SK-N-SH treated with all-trans-retinoic acid at 6 μM for 48 hours (cell line): ENCODE data around the gene ASF1B.

Experiments
- ATAC-seq: fragments of 200-7000 bp; cut with Tn5 transposase; 3 replicates; pipeline ENCODE4 v1.9.1; 2020; ENCODE audit warnings: mild to moderate bottlenecking, moderate library complexity
- ARNTL ChIP-seq: fragments of 450-650 bp; formaldehyde crosslinking; IDR thresholded peaks from 2 replicates; pipeline ENCODE4 v1.5.0; 2020; ENCODE audit warnings: low read depth, mild to moderate bottlenecking, moderate library complexity, borderline replicate concordance
- BACH2 ChIP-seq: fragments of 250-450 bp; sonication (Bioruptor Pico); IDR thresholded peaks from 2 replicates; pipeline ENCODE4 v1.9.0; 2021; ENCODE audit warnings: mild to moderate bottlenecking, borderline replicate concordance
- CSDC2 ChIP-seq: fragments of 250-450 bp; sonication (Bioruptor Pico); IDR thresholded peaks from 2 replicates; pipeline ENCODE4 v1.5.0; 2020; ENCODE audit warnings: mild to moderate bottlenecking, moderate library complexity
- ESRRG ChIP-seq: fragments of 250-450 bp; sonication (Bioruptor Pico); IDR thresholded peaks from 2 replicates; pipeline ENCODE4 v1.6.1; 2021; ENCODE audit warnings: mild to moderate bottlenecking
- GLIS3 ChIP-seq: fragments of 250-450 bp; sonication (Bioruptor Pico); IDR thresholded peaks from 2 replicates; pipeline ENCODE4 v1.5.0; 2020; ENCODE audit warnings: mild to moderate bottlenecking, moderate library complexity
- ISL1 ChIP-seq: fragments of 250-450 bp; sonication (Bioruptor Pico); IDR thresholded peaks from 2 replicates; pipeline ENCODE4 v2.1.2; 2022; ENCODE audit warnings: mild to moderate bottlenecking, moderate library complexity
- OSR1 ChIP-seq: fragments of 250-450 bp; sonication (Bioruptor Pico); IDR thresholded peaks from 2 replicates; pipeline ENCODE4 v1.8.0; 2022; ENCODE audit warnings: moderate library complexity, mild to moderate bottlenecking, inconsistent platforms
- PPARA ChIP-seq: fragments of 250-450 bp; sonication (Bioruptor Pico); IDR thresholded peaks from 2 replicates; pipeline ENCODE4 v1.5.0; 2020; ENCODE audit warnings: mild to moderate bottlenecking, borderline replicate concordance
- RARB ChIP-seq: fragments of 250-450 bp; sonication (Bioruptor Pico); IDR thresholded peaks from 2 replicates; pipeline ENCODE4 v1.8.0; 2021; ENCODE audit warnings: mild to moderate bottlenecking, moderate library complexity
- SNAI2 ChIP-seq: fragments of 250-450 bp; sonication (Bioruptor Pico); IDR thresholded peaks from 2 replicates; pipeline ENCODE4 v1.5.0; 2020; ENCODE audit warnings: mild to moderate bottlenecking, moderate library complexity
- TCF4 ChIP-seq: fragments of 250-450 bp; sonication (Bioruptor Pico); IDR thresholded peaks from 2 replicates; pipeline ENCODE4 v1.8.0; 2021; ENCODE audit warnings: mild to moderate bottlenecking, moderate library complexity, borderline replicate concordance
- TOX ChIP-seq: fragments of 250-450 bp; sonication (Bioruptor Pico); IDR thresholded peaks from 2 replicates; pipeline ENCODE4 v1.8.0; 2021; ENCODE audit warnings: mild to moderate bottlenecking, moderate library complexity, borderline replicate concordance
- ZC3H10 ChIP-seq: fragments of 250-450 bp; sonication (Bioruptor Pico); IDR thresholded peaks from 2 replicates; pipeline ENCODE4 v1.5.1; 2021; ENCODE audit warnings: mild to moderate bottlenecking, moderate library complexity
- ZFP3 ChIP-seq: fragments of 250-450 bp; sonication (Bioruptor Pico); IDR thresholded peaks from 2 replicates; pipeline ENCODE4 v1.5.0; 2020; ENCODE audit warnings: mild to moderate bottlenecking, moderate library complexity
- ZFP30 ChIP-seq: fragments of 450-650 bp; formaldehyde crosslinking; IDR thresholded peaks from 2 replicates; pipeline ENCODE4 v1.5.0; 2022; ENCODE audit warnings: mild to moderate bottlenecking, moderate library complexity
- ZNF565 ChIP-seq: fragments of 450-650 bp; formaldehyde crosslinking; conservative IDR thresholded peaks from 2 replicates; pipeline ENCODE4 v1.5.0; 2020; ENCODE audit warnings: low read depth, mild to moderate bottlenecking, moderate library complexity
- ZNF70 ChIP-seq: fragments of 450-650 bp; formaldehyde crosslinking; IDR thresholded peaks from 2 replicates; pipeline ENCODE4 v1.5.0; 2020; ENCODE audit warnings: mild to moderate bottlenecking, moderate library complexity
- ZNF8 ChIP-seq: fragments of 450-650 bp; formaldehyde crosslinking; IDR thresholded peaks from 2 replicates; pipeline ENCODE4 v1.5.0; 2020; ENCODE audit warnings: mild to moderate bottlenecking, moderate library complexity
- TF ChIP-seq, protein P1 (sequence below): fragments of 250-450 bp; sonication (Bioruptor Pico); IDR thresholded peaks from 2 replicates; pipeline ENCODE4 v1.8.0; 2021; ENCODE audit warnings: low read depth, mild to moderate bottlenecking, moderate library complexity, borderline replicate concordance
- TF ChIP-seq, protein P2 (sequence below): fragments of 250-450 bp; sonication (Bioruptor Pico); IDR thresholded peaks from 2 replicates; pipeline ENCODE4 v1.5.1; 2020; ENCODE audit warnings: low read depth, mild to moderate bottlenecking, moderate library complexity
- TF ChIP-seq, protein P3 (sequence below): fragments of 250-450 bp; sonication (Bioruptor Pico); IDR thresholded peaks from 2 replicates; pipeline ENCODE4 v1.5.1; 2021; ENCODE audit warnings: mild to moderate bottlenecking, moderate library complexity
- TF ChIP-seq, protein P4 (sequence below): fragments of 250-450 bp; sonication (Bioruptor Pico); IDR thresholded peaks from 2 replicates; pipeline ENCODE4 v1.5.0; 2020; ENCODE audit warnings: mild to moderate bottlenecking, moderate library complexity
- TF ChIP-seq, protein P5 (sequence below): fragments of 250-450 bp; sonication (Bioruptor Pico); IDR thresholded peaks from 2 replicates; pipeline ENCODE4 v1.8.0; 2020; ENCODE audit warnings: mild to moderate bottlenecking, moderate library complexity, borderline replicate concordance

ASF1B gene

DNA sequence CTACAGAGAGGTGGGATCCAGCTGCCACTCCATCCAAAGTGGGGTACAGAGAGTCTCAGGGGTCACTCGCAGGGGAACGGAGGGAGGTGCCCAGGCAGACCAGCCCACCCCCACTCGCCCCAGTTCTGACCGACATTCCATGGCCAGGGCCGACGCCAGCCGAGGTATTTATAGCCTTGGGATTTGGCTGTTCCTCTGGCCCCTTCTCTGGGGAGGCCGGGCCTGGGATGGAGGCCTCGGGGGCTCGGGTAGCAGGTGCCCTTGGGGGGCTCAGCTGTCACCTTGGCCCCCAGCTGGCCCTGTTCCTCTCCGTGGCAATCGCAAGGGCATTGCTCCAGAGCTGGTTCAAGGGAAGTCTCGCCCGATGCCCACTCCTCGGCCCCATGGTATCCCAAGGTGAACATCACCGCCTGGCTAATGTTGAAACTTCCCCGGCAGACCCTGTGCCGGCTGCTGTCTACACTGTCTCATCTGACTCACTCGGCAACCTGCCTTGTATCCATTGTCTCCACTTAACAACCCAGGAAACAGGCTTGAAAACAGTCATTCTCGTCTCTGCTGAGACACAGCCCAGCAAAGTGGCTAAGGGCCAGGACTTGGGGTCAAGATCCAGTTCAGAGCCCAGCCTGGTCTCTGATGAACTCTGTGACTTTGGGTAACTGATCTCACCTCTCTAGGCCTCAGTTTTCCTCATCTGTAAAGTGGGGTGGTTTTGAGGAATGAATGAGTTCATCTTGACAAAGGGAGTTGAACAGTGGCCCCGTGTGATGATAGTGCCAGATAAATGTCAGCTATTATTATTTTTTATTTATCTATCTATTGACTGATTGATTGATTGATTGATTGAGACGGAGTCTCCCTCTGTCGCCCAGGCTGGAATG is 28.6 kb downstream of the ASF1B start:
- no peak for TF ChIP-seq ZC3H10 (CRISPR knock-in tag)
- no peak for TF ChIP-seq RARB
- no peak for TF ChIP-seq ISL1
- no peak for TF ChIP-seq ZNF8 (CRISPR knock-in tag)
- TF ChIP-seq, protein P1, sequence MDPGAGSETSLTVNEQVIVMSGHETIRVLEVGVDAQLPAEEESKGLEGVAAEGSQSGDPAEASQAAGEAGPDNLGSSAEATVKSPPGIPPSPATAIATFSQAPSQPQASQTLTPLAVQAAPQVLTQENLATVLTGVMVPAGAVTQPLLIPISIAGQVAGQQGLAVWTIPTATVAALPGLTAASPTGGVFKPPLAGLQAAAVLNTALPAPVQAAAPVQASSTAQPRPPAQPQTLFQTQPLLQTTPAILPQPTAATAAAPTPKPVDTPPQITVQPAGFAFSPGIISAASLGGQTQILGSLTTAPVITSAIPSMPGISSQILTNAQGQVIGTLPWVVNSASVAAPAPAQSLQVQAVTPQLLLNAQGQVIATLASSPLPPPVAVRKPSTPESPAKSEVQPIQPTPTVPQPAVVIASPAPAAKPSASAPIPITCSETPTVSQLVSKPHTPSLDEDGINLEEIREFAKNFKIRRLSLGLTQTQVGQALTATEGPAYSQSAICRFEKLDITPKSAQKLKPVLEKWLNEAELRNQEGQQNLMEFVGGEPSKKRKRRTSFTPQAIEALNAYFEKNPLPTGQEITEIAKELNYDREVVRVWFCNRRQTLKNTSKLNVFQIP (CRISPR knock-in tag) = no peak
- no peak for TF ChIP-seq ARNTL (CRISPR knock-in tag)
- TF ChIP-seq OSR1 = no peak
- TF ChIP-seq GLIS3 (CRISPR knock-in tag) = no peak
- no peak for TF ChIP-seq ZNF565
- TF ChIP-seq CSDC2 (CRISPR knock-in tag) = no peak
- no peak for TF ChIP-seq PPARA
- no peak for TF ChIP-seq TOX (CRISPR knock-in tag)
- TF ChIP-seq, protein P2, sequence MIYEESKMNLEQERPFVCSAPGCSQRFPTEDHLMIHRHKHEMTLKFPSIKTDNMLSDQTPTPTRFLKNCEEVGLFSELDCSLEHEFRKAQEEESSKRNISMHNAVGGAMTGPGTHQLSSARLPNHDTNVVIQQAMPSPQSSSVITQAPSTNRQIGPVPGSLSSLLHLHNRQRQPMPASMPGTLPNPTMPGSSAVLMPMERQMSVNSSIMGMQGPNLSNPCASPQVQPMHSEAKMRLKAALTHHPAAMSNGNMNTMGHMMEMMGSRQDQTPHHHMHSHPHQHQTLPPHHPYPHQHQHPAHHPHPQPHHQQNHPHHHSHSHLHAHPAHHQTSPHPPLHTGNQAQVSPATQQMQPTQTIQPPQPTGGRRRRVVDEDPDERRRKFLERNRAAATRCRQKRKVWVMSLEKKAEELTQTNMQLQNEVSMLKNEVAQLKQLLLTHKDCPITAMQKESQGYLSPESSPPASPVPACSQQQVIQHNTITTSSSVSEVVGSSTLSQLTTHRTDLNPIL = no peak
- no peak for TF ChIP-seq BACH2
- TF ChIP-seq SNAI2 (CRISPR knock-in tag) = no peak
- no peak for TF ChIP-seq TCF4
- no peak for TF ChIP-seq ZFP30
- TF ChIP-seq ESRRG = no peak
- TF ChIP-seq ZFP3 (CRISPR knock-in tag) = no peak
- ATAC-seq = peak; percentile 68

DNA sequence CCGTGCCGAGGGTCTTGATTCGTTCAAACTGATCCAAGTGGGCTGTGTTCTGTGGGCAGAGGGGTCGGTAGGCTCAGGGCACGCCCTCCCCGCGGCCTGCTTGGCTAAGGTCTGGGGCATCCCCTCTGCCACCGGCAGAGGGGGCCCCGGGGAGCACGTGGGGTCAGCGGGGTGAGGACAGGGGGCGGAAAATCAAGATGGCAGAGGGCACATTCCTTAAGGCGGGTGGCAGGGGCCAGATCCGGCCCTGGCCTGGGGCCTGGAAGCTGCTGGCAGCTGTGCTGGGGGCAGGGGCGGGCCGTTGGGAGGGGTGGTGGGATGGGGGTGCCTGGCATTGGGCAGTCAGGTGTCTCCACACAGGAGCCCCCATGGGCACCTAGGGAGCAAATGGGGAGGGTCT is 29.5 kb downstream of the ASF1B start:
- no peak for TF ChIP-seq ESRRG
- TF ChIP-seq, protein P3, sequence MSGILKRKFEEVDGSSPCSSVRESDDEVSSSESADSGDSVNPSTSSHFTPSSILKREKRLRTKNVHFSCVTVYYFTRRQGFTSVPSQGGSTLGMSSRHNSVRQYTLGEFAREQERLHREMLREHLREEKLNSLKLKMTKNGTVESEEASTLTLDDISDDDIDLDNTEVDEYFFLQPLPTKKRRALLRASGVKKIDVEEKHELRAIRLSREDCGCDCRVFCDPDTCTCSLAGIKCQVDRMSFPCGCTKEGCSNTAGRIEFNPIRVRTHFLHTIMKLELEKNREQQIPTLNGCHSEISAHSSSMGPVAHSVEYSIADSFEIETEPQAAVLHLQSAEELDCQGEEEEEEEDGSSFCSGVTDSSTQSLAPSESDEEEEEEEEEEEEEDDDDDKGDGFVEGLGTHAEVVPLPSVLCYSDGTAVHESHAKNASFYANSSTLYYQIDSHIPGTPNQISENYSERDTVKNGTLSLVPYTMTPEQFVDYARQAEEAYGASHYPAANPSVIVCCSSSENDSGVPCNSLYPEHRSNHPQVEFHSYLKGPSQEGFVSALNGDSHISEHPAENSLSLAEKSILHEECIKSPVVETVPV (CRISPR knock-in tag) = no peak
- TF ChIP-seq ZFP30 = no peak
- TF ChIP-seq RARB = no peak
- no peak for TF ChIP-seq ARNTL (CRISPR knock-in tag)
- no peak for TF ChIP-seq OSR1
- TF ChIP-seq, protein P4, sequence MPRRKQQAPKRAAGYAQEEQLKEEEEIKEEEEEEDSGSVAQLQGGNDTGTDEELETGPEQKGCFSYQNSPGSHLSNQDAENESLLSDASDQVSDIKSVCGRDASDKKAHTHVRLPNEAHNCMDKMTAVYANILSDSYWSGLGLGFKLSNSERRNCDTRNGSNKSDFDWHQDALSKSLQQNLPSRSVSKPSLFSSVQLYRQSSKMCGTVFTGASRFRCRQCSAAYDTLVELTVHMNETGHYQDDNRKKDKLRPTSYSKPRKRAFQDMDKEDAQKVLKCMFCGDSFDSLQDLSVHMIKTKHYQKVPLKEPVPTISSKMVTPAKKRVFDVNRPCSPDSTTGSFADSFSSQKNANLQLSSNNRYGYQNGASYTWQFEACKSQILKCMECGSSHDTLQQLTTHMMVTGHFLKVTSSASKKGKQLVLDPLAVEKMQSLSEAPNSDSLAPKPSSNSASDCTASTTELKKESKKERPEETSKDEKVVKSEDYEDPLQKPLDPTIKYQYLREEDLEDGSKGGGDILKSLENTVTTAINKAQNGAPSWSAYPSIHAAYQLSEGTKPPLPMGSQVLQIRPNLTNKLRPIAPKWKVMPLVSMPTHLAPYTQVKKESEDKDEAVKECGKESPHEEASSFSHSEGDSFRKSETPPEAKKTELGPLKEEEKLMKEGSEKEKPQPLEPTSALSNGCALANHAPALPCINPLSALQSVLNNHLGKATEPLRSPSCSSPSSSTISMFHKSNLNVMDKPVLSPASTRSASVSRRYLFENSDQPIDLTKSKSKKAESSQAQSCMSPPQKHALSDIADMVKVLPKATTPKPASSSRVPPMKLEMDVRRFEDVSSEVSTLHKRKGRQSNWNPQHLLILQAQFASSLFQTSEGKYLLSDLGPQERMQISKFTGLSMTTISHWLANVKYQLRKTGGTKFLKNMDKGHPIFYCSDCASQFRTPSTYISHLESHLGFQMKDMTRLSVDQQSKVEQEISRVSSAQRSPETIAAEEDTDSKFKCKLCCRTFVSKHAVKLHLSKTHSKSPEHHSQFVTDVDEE = no peak
- TF ChIP-seq, all 23 proteins: peak for 0
- no peak for ATAC-seq

DNA sequence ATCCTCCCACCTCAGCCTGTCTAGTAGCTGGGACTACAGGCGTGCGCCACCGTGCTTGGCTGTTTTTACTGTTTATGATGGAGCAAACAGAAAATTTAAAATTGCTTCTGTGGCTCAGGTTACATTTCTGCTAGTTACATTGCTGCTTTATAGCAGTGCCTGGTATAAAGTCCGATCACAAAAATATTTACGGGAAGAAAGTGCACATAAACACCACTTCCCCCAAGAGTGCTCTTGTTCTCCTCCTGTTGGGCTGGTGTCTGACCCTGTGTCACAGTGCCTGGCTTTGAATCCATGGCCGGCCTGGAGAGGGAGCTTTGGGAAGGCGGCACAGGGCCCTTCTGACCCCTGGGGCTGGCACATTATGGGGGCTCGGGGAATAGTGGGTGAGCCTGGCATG is 30.7 kb downstream of the ASF1B start:
- no peak for ATAC-seq
- no peak for TF ChIP-seq RARB
- no peak for TF ChIP-seq ZFP30
- TF ChIP-seq ZNF8 (CRISPR knock-in tag) = no peak
- TF ChIP-seq, protein P4 = no peak
- TF ChIP-seq ARNTL (CRISPR knock-in tag) = no peak
- TF ChIP-seq ZFP3 (CRISPR knock-in tag) = no peak
- TF ChIP-seq SNAI2 (CRISPR knock-in tag) = no peak
- no peak for TF ChIP-seq GLIS3 (CRISPR knock-in tag)
- no peak for TF ChIP-seq BACH2
- no peak for TF ChIP-seq ZNF70
- no peak for TF ChIP-seq CSDC2 (CRISPR knock-in tag)
- no peak for TF ChIP-seq TOX (CRISPR knock-in tag)
- TF ChIP-seq TCF4 = no peak
- no peak for TF ChIP-seq ZC3H10 (CRISPR knock-in tag)
- TF ChIP-seq ESRRG = no peak
- TF ChIP-seq OSR1 = no peak
- TF ChIP-seq, protein P5, sequence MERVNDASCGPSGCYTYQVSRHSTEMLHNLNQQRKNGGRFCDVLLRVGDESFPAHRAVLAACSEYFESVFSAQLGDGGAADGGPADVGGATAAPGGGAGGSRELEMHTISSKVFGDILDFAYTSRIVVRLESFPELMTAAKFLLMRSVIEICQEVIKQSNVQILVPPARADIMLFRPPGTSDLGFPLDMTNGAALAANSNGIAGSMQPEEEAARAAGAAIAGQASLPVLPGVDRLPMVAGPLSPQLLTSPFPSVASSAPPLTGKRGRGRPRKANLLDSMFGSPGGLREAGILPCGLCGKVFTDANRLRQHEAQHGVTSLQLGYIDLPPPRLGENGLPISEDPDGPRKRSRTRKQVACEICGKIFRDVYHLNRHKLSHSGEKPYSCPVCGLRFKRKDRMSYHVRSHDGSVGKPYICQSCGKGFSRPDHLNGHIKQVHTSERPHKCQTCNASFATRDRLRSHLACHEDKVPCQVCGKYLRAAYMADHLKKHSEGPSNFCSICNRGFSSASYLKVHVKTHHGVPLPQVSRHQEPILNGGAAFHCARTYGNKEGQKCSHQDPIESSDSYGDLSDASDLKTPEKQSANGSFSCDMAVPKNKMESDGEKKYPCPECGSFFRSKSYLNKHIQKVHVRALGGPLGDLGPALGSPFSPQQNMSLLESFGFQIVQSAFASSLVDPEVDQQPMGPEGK = no peak
- no peak for TF ChIP-seq PPARA
- TF ChIP-seq, protein P3 (CRISPR knock-in tag) = no peak
